Body of pancreas (tissue), 4 donors: ENCODE results near the gene SSTR1.

ENCODE experiments used
- CTCF ChIP-seq, 7 experiments: fragments of 450-650 bp in 4 of 7; fragments of 200-600 bp in 3 of 7; sonication (generic) in 3 of 7; IDR thresholded peaks; one replicate each; pipeline ENCODE4 v1.5.1; 2016 to 2019; ENCODE audit warnings: antibody characterized with exemption in 7 of 7
- POLR2A ChIP-seq, 3 donors: fragments of 450-650 bp; IDR thresholded peaks; one replicate each; pipeline ENCODE4 v1.6.1; 2016; ENCODE audit warnings: antibody characterized with exemption in 3 of 3, mild to moderate bottlenecking in 2 of 3

GRCh38 chr14:38211255-38211735, 3.6 kb downstream of the SSTR1 start:
- TF ChIP-seq CTCF (IDR thresholded peaks at IDR 0.05): no peak
- no peak for TF ChIP-seq POLR2A (IDR thresholded peaks at IDR 0.05)
